HEK293T (cell line): Measurements from ENCODE around the gene MBOAT1.

Source experiments
- ARNT ChIP-seq: fragments of 450-650 bp; IDR thresholded peaks from 2 replicates; pipeline ENCODE4 v1.6.1; 2017; ENCODE audit warnings: mild to moderate bottlenecking
- BHLHE40 ChIP-seq: fragments of 450-650 bp; IDR thresholded peaks from 2 replicates; pipeline ENCODE4 v1.6.1; 2016; ENCODE audit warnings: mild to moderate bottlenecking, moderate library complexity, borderline replicate concordance
- FOXK2 ChIP-seq: fragments of 450-650 bp; IDR thresholded peaks from 2 replicates; pipeline ENCODE4 v1.6.1; 2016; ENCODE audit warnings: mild to moderate bottlenecking
- FOXM1 ChIP-seq: fragments of 450-650 bp; IDR thresholded peaks from 2 replicates; pipeline ENCODE4 v1.6.1; 2017; ENCODE audit warnings: mild to moderate bottlenecking, borderline replicate concordance
- L3MBTL2 ChIP-seq: fragments of 450-650 bp; conservative IDR thresholded peaks from 2 replicates; pipeline ENCODE4 v1.6.1; 2016; ENCODE audit warnings: mild to moderate bottlenecking
- SP1 ChIP-seq: fragments of 450-650 bp; IDR thresholded peaks from 2 replicates; pipeline ENCODE4 v1.6.1; 2017
- TARDBP ChIP-seq: fragments of 450-650 bp; IDR thresholded peaks from 2 replicates; pipeline ENCODE4 v1.6.1; 2016
- ZNF384 ChIP-seq: fragments of 450-650 bp; IDR thresholded peaks from 2 replicates; pipeline ENCODE4 v1.6.1; 2016
- TF ChIP-seq, protein P1 (sequence below): fragments of 450-650 bp; IDR thresholded peaks from 2 replicates; pipeline ENCODE4 v1.6.1; 2016

DNA sequence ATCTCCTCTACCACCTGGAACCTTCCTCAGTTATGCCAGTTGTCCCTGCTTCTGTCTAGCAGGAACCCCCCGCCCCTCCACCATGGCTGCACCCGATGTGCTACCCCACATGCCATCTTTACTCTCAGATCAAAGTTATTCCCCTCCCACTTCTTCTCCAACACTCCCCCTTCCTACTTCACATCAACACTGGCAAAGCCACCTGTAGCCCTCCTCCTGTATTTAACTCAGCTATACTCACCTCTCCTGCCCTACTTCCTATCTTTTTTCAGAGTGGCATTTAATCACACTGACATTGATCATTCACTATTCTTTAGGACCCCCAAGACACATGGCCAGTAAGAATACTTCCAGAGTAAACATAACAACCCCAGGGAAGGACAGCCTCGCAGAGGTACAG, 84.3 kb downstream of the MBOAT1 start:
- TF ChIP-seq, protein P1, sequence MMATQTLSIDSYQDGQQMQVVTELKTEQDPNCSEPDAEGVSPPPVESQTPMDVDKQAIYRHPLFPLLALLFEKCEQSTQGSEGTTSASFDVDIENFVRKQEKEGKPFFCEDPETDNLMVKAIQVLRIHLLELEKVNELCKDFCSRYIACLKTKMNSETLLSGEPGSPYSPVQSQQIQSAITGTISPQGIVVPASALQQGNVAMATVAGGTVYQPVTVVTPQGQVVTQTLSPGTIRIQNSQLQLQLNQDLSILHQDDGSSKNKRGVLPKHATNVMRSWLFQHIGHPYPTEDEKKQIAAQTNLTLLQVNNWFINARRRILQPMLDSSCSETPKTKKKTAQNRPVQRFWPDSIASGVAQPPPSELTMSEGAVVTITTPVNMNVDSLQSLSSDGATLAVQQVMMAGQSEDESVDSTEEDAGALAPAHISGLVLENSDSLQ: no peak
- TF ChIP-seq FOXM1 (no peak), ZNF384 (no peak), L3MBTL2 (no peak), SP1 (no peak), BHLHE40 (no peak), ARNT (no peak), TARDBP (no peak), FOXK2 (no peak)
